Smooth muscle cell (in vitro differentiated cells): ENCODE results near the gene HSFX3. TPM values are rescaled to one million over a fixed set of nuclear protein-coding genes. Genes with fewer than 3 reads are reported as not detected.
"Not testable (repeated sequence)": the region's sequence is repeated elsewhere in the genome, so short reads cannot be mapped to it uniquely, and the experiment has no call there.

Source experiments
- DNase-seq: peaks from one replicate; lab custom pipeline; 2025; ENCODE audit not compliant: unreplicated experiment; lab: John Stamatoyannopoulos, UW
- H2AFZ ChIP-seq: fragments of 200-600 bp; sonication (generic); 2 replicates; pipeline ENCODE4 v1.6.0; 2016; ENCODE audit warnings: antibody characterized with exemption, low read depth, mild to moderate bottlenecking
- H3F3A ChIP-seq: fragments of 200-600 bp; sonication (generic); 2 replicates; pipeline ENCODE4 v1.6.0; 2017; ENCODE audit warnings: antibody characterized with exemption, low read depth
- H3K27ac ChIP-seq: fragments of 200-600 bp; sonication (generic); 2 replicates; pipeline ENCODE4 v1.5.1; 2016; ENCODE audit warnings: low read depth, mild to moderate bottlenecking
- H3K27me3 ChIP-seq: fragments of 200-600 bp; sonication (generic); 2 replicates; pipeline ENCODE4 v1.6.1; 2016; ENCODE audit warnings: low read depth, mild to moderate bottlenecking
- H3K36me3 ChIP-seq: fragments of 200-600 bp; sonication (generic); 2 replicates; pipeline ENCODE4 v1.5.1; 2016; ENCODE audit warnings: low read depth
- H3K4me1 ChIP-seq: fragments of 200-600 bp; sonication (generic); 2 replicates; pipeline ENCODE4 v1.5.1; 2016; ENCODE audit warnings: low read depth
- H3K4me2 ChIP-seq: fragments of 200-600 bp; sonication (generic); 2 replicates; pipeline ENCODE4 v1.6.0; 2016; ENCODE audit warnings: mild to moderate bottlenecking
- H3K4me3 ChIP-seq: fragments of 200-600 bp; sonication (generic); 2 replicates; pipeline ENCODE4 v1.5.1; 2016; ENCODE audit warnings: mild to moderate bottlenecking
- H3K79me2 ChIP-seq: fragments of 200-600 bp; sonication (generic); 2 replicates; pipeline ENCODE4 v1.6.0; 2016; ENCODE audit warnings: low read depth, mild to moderate bottlenecking
- H3K9ac ChIP-seq: fragments of 200-600 bp; sonication (generic); 2 replicates; pipeline ENCODE4 v1.6.0; 2016; ENCODE audit warnings: low read depth
- H3K9me3 ChIP-seq: fragments of 200-600 bp; sonication (generic); replicated peaks from 2 replicates; pipeline ENCODE4 v1.5.1; 2016; ENCODE audit warnings: low read depth
- H4K20me1 ChIP-seq: fragments of 200-600 bp; sonication (generic); 2 replicates; pipeline ENCODE4 v1.6.0; 2016; ENCODE audit warnings: low read depth
- WGBS: methylation state at CpG from one replicate; pipeline ENCODE4 v1.1.7; 2016; ENCODE audit warnings: low lambda C conversion rate; 5-methylcytosine and 5-hydroxymethylcytosine counted together
- polyA plus RNA-seq: library from polyadenylated mRNA; unstranded; fragments of >200 nt; fragmentation: Nextera tagmentation; extraction: Ambion mirVana; gene quantifications from 2 replicates; pipeline ENCODE4 v1.2.1, GENCODE V29; 2016
- total RNA-seq: library from RNA; depleted of rRNA; stranded (reverse); fragments of >200 nt; gene quantifications from 2 replicates; pipeline ENCODE4 v1.2.3, GENCODE V29; 2014

HSFX3 gene, protein sequence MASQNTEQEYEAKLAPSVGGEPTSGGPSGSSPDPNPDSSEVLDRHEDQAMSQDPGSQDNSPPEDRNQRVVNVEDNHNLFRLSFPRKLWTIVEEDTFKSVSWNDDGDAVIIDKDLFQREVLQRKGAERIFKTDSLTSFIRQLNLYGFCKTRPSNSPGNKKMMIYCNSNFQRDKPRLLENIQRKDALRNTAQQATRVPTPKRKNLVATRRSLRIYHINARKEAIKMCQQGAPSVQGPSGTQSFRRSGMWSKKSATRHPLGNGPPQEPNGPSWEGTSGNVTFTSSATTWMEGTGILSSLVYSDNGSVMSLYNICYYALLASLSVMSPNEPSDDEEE
- total RNA-seq (not detected in 2 replicates), polyA plus RNA-seq (not detected in 2 replicates)

DNA sequence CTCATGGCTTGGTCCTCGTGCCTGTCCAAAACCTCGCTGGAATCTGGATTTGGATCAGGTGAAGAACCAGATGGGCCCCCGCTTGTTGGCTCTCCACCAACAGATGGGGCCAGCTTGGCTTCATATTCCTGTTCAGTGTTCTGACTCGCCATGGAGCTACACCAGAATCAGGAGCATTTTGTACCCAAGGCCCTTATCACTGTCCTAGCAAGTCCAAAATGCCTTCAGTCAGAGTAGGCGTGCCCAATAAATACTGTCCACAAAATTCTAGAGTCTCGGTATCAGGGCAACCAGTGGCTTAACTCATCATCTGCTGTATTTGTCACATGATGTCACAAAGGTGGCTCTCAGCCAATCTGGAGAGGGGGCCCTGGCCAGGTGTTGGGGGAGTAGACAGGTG lies at the start of gene HSFX3:
Gene HSFX3, minus strand, starts transcription at position 224 of the 400 bp plus-strand sequence. Its CDS starts 72 bp downstream, at position 152.
- H4K20me1 ChIP-seq, H3K4me3 ChIP-seq: not testable (repeated sequence)
- WGBS: 77% methylated on average over 2 of the region's 6 CpGs

DNA sequence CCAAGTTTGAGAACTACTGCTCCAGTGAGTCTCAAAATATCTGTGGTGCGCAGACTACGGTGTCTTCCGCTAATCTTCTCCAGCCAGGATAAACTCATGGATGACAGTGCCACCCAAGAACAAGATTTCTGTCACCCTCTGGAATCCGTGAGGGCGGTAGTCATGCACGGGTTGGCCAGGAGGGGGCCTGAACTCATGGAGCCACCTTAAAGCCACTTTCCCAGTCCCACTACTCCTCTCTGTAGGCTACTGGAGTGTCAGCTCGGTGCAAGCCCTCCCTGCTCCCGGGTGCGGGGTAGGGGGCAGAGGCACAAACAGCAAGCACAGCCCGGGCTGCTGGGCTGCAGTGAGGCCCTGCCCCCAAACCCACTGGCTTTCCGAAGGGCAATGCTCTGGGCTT lies 48.9 kb upstream of the HSFX3 start:
- not testable (repeated sequence) for H3K79me2 ChIP-seq, H3F3A ChIP-seq, H3K27ac ChIP-seq, H4K20me1 ChIP-seq, H3K9me3 ChIP-seq, H3K27me3 ChIP-seq, H3K9ac ChIP-seq, H2AFZ ChIP-seq, DNase-seq, H3K4me3 ChIP-seq, H3K4me2 ChIP-seq, H3K4me1 ChIP-seq, H3K36me3 ChIP-seq
- WGBS: 60% methylated on average over 6 of the region's 11 CpGs

More for the DNA sequence above, at the start of gene HSFX3:
- DNase-seq, H2AFZ ChIP-seq, H3K9ac ChIP-seq, H3K36me3 ChIP-seq, H3K27ac ChIP-seq, H3K4me2 ChIP-seq, H3K79me2 ChIP-seq, H3K27me3 ChIP-seq, H3K9me3 ChIP-seq, H3K4me1 ChIP-seq, H3F3A ChIP-seq: not testable (repeated sequence)

DNA sequence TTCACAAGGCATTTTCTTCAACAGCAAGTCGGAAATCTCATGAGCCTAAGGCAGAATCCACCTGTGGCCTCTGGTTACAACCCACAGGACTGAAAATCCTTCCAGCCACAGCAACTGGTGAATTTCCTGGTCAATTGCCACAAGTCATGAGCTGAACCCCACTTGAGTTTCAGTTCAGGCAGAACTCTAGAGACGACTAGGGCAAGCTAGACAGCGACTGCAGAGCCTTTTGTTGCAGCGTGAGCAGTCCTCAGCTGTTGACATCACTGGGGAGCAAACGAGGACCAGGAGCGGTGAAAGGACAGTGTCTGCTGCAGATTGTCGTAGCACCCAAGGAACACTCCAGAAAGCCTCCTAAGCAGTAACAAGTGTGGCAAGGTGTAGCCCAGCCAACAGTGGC lies 46.2 kb upstream of the HSFX3 start:
- H4K20me1 ChIP-seq, H3K79me2 ChIP-seq, H3K4me2 ChIP-seq, H3K27me3 ChIP-seq, H3K9ac ChIP-seq, H3K9me3 ChIP-seq, H3K4me3 ChIP-seq, DNase-seq, H3F3A ChIP-seq, H2AFZ ChIP-seq, H3K36me3 ChIP-seq, H3K27ac ChIP-seq, H3K4me1 ChIP-seq: not testable (repeated sequence)
- WGBS: no CpG with 5 or more reads among the region's 7 CpGs

DNA sequence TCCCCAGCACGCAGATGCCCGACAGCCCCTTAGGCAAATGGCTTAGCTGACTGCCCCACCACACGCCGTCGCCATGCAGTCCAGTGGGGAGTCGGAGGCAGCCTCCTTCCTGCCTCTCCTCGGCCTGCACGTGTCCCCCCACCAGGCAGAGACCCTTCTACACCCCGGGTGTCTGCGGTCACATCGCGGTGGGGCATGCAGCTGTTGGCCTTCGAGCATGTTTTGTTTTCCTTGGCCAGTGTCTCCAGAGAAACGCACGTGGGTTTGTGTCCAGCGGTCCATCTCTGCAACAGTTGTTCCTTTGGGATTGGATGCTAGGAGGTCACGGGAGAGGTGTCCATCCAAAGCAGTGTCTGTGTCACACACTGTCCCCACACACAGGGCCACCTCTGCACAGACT lies 45.5 kb upstream of the HSFX3 start, which contains the start of gene HSFX2:
Gene HSFX2, minus strand, starts transcription at position 101 of the 400 bp plus-strand sequence. CDS start 614 bp downstream, outside the sequence.
- not testable (repeated sequence) for H3K27ac ChIP-seq, H3K4me2 ChIP-seq, DNase-seq, H3K9ac ChIP-seq, H3K36me3 ChIP-seq, H3F3A ChIP-seq, H4K20me1 ChIP-seq, H3K27me3 ChIP-seq, H3K4me1 ChIP-seq, H2AFZ ChIP-seq, H3K9me3 ChIP-seq, H3K4me3 ChIP-seq, H3K79me2 ChIP-seq
- no CpG with 5 or more reads among the region's 17 CpGs for WGBS

DNA sequence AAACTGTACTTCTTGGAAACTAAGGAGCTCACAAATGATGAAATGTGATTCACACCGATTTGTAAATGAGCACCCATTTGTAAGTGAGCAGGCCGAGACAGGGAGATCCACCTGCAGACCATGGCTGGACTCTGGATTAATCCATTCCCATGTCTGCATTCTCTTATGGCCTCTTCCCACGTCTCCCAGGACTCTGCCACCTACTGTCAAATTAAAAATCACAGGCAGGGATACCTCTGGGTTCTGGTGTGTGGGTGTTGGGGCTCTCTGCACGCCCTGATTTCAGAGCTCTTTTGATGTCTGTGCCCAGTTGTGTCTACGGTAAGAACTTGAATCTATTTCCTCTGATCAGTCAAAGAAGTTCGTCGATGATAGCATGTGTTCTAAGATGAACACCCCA lies 41.3 kb upstream of the HSFX3 start:
- WGBS: no CpG with 5 or more reads among the region's 7 CpGs
- H2AFZ ChIP-seq, H3K4me2 ChIP-seq, H3K4me3 ChIP-seq, H3K27ac ChIP-seq, H3K79me2 ChIP-seq, DNase-seq, H4K20me1 ChIP-seq, H3F3A ChIP-seq, H3K9me3 ChIP-seq, H3K9ac ChIP-seq, H3K36me3 ChIP-seq, H3K27me3 ChIP-seq, H3K4me1 ChIP-seq: not testable (repeated sequence)

DNA sequence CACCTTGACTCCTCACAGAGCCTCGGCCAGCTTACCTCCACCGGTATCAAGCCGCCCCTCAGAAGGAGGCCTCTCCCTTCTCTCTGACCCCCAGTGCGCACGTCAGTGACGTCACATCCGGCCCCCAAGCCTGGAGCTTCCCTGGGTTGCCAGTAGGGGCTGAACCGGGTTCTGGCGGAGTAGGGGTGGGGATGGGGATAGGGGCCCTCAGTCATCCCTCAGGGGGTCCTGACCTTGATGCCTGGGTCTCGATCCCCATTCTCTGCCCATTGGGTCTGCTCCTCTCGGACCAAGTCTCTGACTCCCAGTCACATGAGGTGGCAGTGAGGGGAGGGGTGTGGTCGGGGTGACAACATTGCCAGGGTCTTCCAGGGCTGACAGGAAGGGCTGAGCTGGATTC lies 37.6 kb upstream of the HSFX3 start, which contains the start of gene MAGEA9B:
Gene MAGEA9B, minus strand, starts transcription at position 101 of the 400 bp plus-strand sequence. CDS start 4,280 bp downstream, outside the sequence.
- H3K27me3 ChIP-seq, H3K4me1 ChIP-seq, H3F3A ChIP-seq, H3K9me3 ChIP-seq, H3K79me2 ChIP-seq, H3K4me2 ChIP-seq, H2AFZ ChIP-seq, H3K9ac ChIP-seq, H3K27ac ChIP-seq, H3K4me3 ChIP-seq, DNase-seq, H4K20me1 ChIP-seq, H3K36me3 ChIP-seq: not testable (repeated sequence)
- no CpG with 5 or more reads among the region's 12 CpGs for WGBS

DNA sequence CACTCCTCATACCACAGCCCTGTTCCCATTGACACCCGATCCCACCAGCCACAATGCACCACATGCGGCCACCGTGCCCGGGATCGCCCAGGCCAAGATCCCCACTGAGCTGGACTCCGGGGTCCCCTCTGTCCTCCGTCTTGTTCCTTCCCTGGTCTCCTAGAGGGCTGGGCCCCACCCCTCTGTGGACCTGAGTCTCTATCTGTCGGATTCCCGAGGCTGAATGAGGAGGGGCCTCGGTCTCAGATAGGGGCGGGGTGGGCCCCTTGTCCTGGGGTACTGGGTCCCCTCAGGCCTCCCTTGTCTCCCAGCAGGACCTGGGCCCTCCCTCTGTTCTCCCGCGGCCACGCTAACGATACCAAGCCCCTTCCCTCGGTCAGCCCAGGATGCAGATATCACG lies 35.9 kb upstream of the HSFX3 start:
- 88% methylated on average over 7 of the region's 17 CpGs for WGBS
- H3K36me3 ChIP-seq, H3K9me3 ChIP-seq, H2AFZ ChIP-seq, H3K4me2 ChIP-seq, H4K20me1 ChIP-seq, H3K27me3 ChIP-seq, H3K27ac ChIP-seq, H3K4me1 ChIP-seq, H3K9ac ChIP-seq, H3K79me2 ChIP-seq, DNase-seq, H3F3A ChIP-seq, H3K4me3 ChIP-seq: not testable (repeated sequence)

DNA sequence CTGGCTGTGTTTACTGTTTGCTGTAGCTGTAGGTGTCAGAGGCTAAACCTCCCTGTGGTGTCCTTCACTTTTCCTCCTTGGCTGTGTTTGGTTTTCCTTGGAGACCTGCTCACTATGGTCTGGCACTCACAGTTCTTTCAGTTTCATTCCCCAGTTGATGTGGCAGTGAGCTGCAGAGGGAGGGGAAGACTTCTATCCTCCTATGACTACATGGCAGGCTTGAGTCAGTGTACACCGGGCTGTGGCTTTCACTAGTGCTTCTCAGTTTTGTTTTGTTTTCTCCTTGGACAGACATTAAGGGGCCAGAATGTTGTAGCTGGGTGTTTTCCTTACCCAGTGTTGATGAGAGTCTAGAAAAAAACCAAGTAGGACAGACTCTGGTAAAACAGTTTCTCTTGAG lies 23.7 kb upstream of the HSFX3 start:
- H3K9me3 ChIP-seq, H3F3A ChIP-seq, H4K20me1 ChIP-seq, H3K36me3 ChIP-seq, H3K4me1 ChIP-seq, H3K4me2 ChIP-seq, H3K27me3 ChIP-seq, H2AFZ ChIP-seq, DNase-seq, H3K79me2 ChIP-seq, H3K27ac ChIP-seq, H3K9ac ChIP-seq, H3K4me3 ChIP-seq: not testable (repeated sequence)
- WGBS: no CpG with 5 or more reads among the region's 1 CpG
